ENCODE results near the gene TRMT10A. TPM values are rescaled to one million over a fixed set of nuclear protein-coding genes. Genes with fewer than 3 reads are reported as not detected.

Gene TRMT10A
- total RNA-seq, 1 experiment from 2014 or later, result 7.4 TPM

DNA sequence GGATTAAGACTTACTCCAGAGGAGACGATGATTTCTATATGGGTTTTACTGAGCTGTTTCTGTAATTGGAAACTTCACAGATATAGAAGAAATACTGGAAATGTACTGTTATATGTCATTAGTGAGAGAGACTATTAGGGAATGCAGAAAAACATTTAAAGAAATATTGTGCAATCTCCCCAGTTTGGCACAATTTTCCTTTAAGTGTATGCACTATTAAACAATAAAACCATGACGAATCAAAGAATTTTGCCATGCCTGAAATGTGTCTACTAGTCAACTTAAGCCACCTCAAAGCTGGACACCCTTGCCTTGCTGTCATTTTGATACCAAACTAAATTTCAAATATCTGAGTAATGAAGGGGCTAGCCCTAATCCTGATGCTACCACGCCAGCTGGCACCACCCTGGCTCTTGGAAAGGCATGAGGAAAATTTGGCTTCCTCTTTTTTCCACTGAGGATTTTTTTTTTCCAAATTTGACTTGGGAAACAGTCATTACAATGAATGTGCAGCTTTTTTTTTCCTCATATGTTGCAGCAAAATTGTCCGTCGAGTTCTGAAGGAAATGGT, 46.9 kb upstream of the TRMT10A start:
- H3K9me2 ChIP-seq (ENCODE audit: insufficient read depth), result no peaks in the 10 kb centered on the region
- TF ChIP-seq FOSL1 (IDR thresholded peaks at IDR 0.05; ENCODE audit: low read depth), result no peak
- TF ChIP-seq, protein P1, sequence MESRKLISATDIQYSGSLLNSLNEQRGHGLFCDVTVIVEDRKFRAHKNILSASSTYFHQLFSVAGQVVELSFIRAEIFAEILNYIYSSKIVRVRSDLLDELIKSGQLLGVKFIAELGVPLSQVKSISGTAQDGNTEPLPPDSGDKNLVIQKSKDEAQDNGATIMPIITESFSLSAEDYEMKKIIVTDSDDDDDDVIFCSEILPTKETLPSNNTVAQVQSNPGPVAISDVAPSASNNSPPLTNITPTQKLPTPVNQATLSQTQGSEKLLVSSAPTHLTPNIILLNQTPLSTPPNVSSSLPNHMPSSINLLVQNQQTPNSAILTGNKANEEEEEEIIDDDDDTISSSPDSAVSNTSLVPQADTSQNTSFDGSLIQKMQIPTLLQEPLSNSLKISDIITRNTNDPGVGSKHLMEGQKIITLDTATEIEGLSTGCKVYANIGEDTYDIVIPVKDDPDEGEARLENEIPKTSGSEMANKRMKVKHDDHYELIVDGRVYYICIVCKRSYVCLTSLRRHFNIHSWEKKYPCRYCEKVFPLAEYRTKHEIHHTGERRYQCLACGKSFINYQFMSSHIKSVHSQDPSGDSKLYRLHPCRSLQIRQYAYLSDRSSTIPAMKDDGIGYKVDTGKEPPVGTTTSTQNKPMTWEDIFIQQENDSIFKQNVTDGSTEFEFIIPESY (IDR thresholded peaks at IDR 0.05; ENCODE audit: extremely low read depth, insufficient replicate concordance, low read length), result no peak
- TF ChIP-seq, protein P2, sequence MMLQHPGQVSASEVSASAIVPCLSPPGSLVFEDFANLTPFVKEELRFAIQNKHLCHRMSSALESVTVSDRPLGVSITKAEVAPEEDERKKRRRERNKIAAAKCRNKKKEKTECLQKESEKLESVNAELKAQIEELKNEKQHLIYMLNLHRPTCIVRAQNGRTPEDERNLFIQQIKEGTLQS (IDR thresholded peaks at IDR 0.05), result no peak
- TF ChIP-seq, protein P3, sequence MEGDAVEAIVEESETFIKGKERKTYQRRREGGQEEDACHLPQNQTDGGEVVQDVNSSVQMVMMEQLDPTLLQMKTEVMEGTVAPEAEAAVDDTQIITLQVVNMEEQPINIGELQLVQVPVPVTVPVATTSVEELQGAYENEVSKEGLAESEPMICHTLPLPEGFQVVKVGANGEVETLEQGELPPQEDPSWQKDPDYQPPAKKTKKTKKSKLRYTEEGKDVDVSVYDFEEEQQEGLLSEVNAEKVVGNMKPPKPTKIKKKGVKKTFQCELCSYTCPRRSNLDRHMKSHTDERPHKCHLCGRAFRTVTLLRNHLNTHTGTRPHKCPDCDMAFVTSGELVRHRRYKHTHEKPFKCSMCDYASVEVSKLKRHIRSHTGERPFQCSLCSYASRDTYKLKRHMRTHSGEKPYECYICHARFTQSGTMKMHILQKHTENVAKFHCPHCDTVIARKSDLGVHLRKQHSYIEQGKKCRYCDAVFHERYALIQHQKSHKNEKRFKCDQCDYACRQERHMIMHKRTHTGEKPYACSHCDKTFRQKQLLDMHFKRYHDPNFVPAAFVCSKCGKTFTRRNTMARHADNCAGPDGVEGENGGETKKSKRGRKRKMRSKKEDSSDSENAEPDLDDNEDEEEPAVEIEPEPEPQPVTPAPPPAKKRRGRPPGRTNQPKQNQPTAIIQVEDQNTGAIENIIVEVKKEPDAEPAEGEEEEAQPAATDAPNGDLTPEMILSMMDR (IDR thresholded peaks at IDR 0.05 in 2 of 3, conservative IDR thresholded peaks at IDR 0.05 in 1 of 3; ENCODE audit: borderline replicate concordance in 1 of 3, insufficient read depth in 1 of 3, low read depth in 2 of 3, low read length in 2 of 3), result no peak
- no peak for TF ChIP-seq ELF1 (IDR thresholded peaks at IDR 0.05; ENCODE audit: borderline replicate concordance, low read depth)
- intact Hi-C loops (cut with micrococcal nuclease), result no loop called here
- no peaks in the 10 kb centered on the region for H3K27me3 ChIP-seq (ENCODE audit: insufficient read depth, low read length)
- RAD21 ChIA-PET (ENCODE audit: low non-redundant PET in 1 of 2, low total read pairs in 2 of 2, uncharacterized antibody in 2 of 2, unreplicated experiment in 2 of 2), result no interaction called here
- no peaks in the 10 kb centered on the region for H4K20me1 ChIP-seq (ENCODE audit: insufficient read depth)
- CTCF ChIA-PET, result no interaction called here
- H3K4me2 ChIP-seq (ENCODE audit: low read length), result no peak overlapping the region
- H2AFZ ChIP-seq (ENCODE audit: low read depth, low read length, poor library complexity, severe bottlenecking), result no peak overlapping the region
- BruUV-seq (replicated peaks), result no TSS peak
- DNase-seq (ENCODE audit: low read depth, low spot score), result no peak
- ATAC-seq, result no peak
- no peak overlapping the region for H3K27ac ChIP-seq (ENCODE audit: low read depth, low read length)
- no peak overlapping the region for H3K9ac ChIP-seq (ENCODE audit: low read length)
- no peak overlapping the region for H3K4me3 ChIP-seq (replicated peaks in 1 of 2; ENCODE audit: low read depth in 1 of 2, low read length in 2 of 2)
- H3K36me3 ChIP-seq (ENCODE audit: control insufficient read depth in 1 of 2, insufficient read depth in 2 of 2, low read length in 2 of 2), result no peaks in the 10 kb centered on the region
- H3K9me3 ChIP-seq (ENCODE audit: control insufficient read depth in 1 of 2, insufficient read depth in 1 of 2, low read depth in 1 of 2, low read length in 2 of 2), result no peaks in the 10 kb centered on the region
- no peaks in the 10 kb centered on the region for H3K4me1 ChIP-seq (ENCODE audit: control insufficient read depth in 1 of 2, insufficient read depth in 2 of 2, low read length in 2 of 2)
- no peaks in the 10 kb centered on the region for H3K79me2 ChIP-seq (ENCODE audit: insufficient read depth, low read length)
- POLR2A ChIA-PET, result no interaction called here

Data from HCT116 (cell line).